ENCODE measurements around the gene CD5L. TPM values are rescaled to one million over a fixed set of nuclear protein-coding genes. Genes with fewer than 3 reads are reported as not detected.

The CD5L gene
- total and polyA plus RNA-seq, 7 donors, result 0.07 TPM; not detected in 6

GRCh38 chr1:157849229-157849875, 7.7 kb upstream of the CD5L start:
- TF ChIP-seq POLR2A (IDR thresholded peaks at IDR 0.05), result no peak
- no peak for TF ChIP-seq CTCF (IDR thresholded peaks at IDR 0.05)
- no peak for TF ChIP-seq POLR2AphosphoS5 (IDR thresholded peaks at IDR 0.05)
- no peak for TF ChIP-seq EP300 (IDR thresholded peaks at IDR 0.05)
- 79 to 89% methylated on average over 2 of the region's 2 CpGs for WGBS, 2 donors
- DNase-seq, result no peak
- H3K36me3 ChIP-seq, result no peaks in the 10 kb centered on the region
- no peak overlapping the region for H3K27ac ChIP-seq
- H3K4me3 ChIP-seq, result no peak overlapping the region
- no peaks in the 10 kb centered on the region for H3K4me1 ChIP-seq
- intact Hi-C loops (cut with DNase I), result no loop called here
- no peaks in the 10 kb centered on the region for H3K27me3 ChIP-seq
- no peaks in the 10 kb centered on the region for H3K9me3 ChIP-seq

DNA sequence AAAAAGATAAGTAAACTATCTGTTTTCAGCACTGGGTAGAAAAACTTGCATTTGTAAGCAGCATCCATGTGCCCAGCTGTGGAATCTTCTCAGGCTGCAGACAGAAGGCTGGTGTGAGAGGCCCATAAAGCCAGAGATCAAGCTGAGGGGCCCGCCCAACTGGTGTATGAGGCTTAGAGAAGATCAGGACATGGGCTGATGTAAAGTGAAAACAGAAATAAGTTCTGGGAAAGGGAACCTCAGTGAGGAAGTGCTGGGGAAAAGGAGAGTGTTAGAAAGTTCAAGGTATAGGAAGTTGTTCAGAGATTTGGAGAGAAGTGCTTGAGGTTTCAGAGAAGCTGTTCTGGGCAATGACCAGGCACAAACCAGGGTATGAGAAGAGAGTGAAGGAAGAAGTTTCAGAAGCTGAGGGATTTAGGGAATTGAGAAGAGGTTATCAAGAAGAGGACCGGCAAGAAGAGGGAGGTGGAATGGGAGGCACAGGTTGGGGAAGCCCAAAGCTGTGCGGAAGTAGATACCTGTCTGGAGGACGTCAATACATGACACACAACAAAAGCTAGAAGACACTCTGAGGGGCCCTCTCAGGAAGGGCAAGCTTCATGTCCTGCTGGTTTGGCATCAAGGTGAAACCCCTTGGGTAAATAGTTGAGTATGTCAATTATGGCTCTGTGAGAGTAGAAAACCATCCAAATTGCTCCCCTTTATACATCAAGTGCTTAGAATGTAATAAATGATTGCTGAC, 2.7 kb upstream of the CD5L start:
- no peak overlapping the region for H3K27ac ChIP-seq
- TF ChIP-seq EP300 (IDR thresholded peaks at IDR 0.05), result no peak
- no peak for TF ChIP-seq CTCF (IDR thresholded peaks at IDR 0.05)
- no peak for TF ChIP-seq POLR2A (IDR thresholded peaks at IDR 0.05)
- no peak for TF ChIP-seq POLR2AphosphoS5 (IDR thresholded peaks at IDR 0.05)
- no peak overlapping the region for H3K4me3 ChIP-seq
- WGBS, 2 donors, result 72 to 79% methylated on average over 4 of the region's 4 CpGs
- no peaks in the 10 kb centered on the region for H3K36me3 ChIP-seq
- H3K9me3 ChIP-seq, result no peaks in the 10 kb centered on the region
- intact Hi-C loops (cut with DNase I), result no loop called here
- no peaks in the 10 kb centered on the region for H3K27me3 ChIP-seq
- no peaks in the 10 kb centered on the region for H3K4me1 ChIP-seq
- no peak for DNase-seq

- Histone ChIP-seq H3K27ac (no peak overlapping the region), H3K27me3 (no peaks in the 10 kb centered on the region), H3K36me3 (no peaks in the 10 kb centered on the region), H3K9me3 (no peaks in the 10 kb centered on the region), H3K4me3 (no peak overlapping the region), H3K4me1 (no peaks in the 10 kb centered on the region)
- 82 to 88% methylated on average over 1 of the region's 1 CpG for WGBS, 2 donors
- TF ChIP-seq POLR2AphosphoS5 (IDR thresholded peaks at IDR 0.05) (no peak), EP300 (IDR thresholded peaks at IDR 0.05) (no peak), CTCF (IDR thresholded peaks at IDR 0.05) (no peak), POLR2A (IDR thresholded peaks at IDR 0.05) (no peak)
- intact Hi-C loops (cut with DNase I), result no loop called here
- DNase-seq, result no peak
Measured at GRCh38 chr1:157842939-157843338, 1.3 kb upstream of the CD5L start.

DNA sequence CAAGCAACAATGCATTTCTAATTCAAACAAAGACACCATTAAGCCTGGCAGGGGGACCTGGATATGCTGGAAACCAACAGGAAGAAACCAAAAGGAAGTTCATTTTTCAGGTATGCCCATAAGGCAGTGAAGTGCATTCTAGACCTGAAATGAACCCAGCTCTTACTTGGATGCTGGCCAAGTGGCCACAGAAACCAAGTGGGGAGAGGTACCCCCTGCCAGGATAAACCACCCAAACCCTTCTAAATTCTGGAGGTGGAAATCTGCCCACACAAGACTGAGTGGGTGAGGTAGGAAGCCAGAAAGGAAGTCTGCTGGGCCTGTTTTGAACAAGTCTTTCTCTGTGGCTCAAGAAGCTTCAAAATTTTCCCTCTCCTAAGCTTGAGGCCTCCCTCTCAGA, 2.6 kb downstream of the CD5L start:
- Histone ChIP-seq H3K9me3 (no peaks in the 10 kb centered on the region), H3K4me3 (no peak overlapping the region), H3K4me1 (no peaks in the 10 kb centered on the region), H3K27ac (no peak overlapping the region), H3K27me3 (no peaks in the 10 kb centered on the region), H3K36me3 (no peaks in the 10 kb centered on the region)
- DNase-seq, result no peak
- intact Hi-C loops (cut with DNase I), result no loop called here
- TF ChIP-seq POLR2A (IDR thresholded peaks at IDR 0.05) (no peak), POLR2AphosphoS5 (IDR thresholded peaks at IDR 0.05) (no peak), CTCF (IDR thresholded peaks at IDR 0.05) (no peak), EP300 (IDR thresholded peaks at IDR 0.05) (no peak)

Measured in sigmoid colon (tissue), 7 donors.